ENCODE data around the gene LMO3. TPM values are rescaled to one million over a fixed set of nuclear protein-coding genes. Genes with fewer than 3 reads are reported as not detected.

LMO3 gene
- total and polyA plus RNA-seq, 2 donors (not counting 3 experiments of a cell fraction or from before 2014, with no cell fraction given): not detected

GRCh38 chr12:16553457-16553856 lies 52.5 kb downstream of the LMO3 start:
- no peak overlapping the region for H3K27ac ChIP-seq (ENCODE audit: insufficient read depth, low read depth, low read length)
- dilution Hi-C loops (cut with MboI; ENCODE audit: extremely low pct_ligation_motif_present, low sequenced_read_pairs): no loop called here
- no peaks in the 10 kb centered on the region for H3K9me1 ChIP-seq (replicated peaks; ENCODE audit: control insufficient read depth, extremely low read depth, insufficient read depth, low read length)
- H4K20me1 ChIP-seq (replicated peaks; ENCODE audit: control insufficient read depth, extremely low read depth, insufficient read depth, low read length): no peaks in the 10 kb centered on the region
- DNase-seq (ENCODE audit: low read depth, low spot score) (no peak), FAIRE-seq (no peak)
- H3K4me3 ChIP-seq (replicated peaks in 1 of 3; ENCODE audit: insufficient read depth in 1 of 3, low read depth in 1 of 3, low read length in 3 of 3): no peak overlapping the region
- no TSS peak for BruUV-seq (replicated peaks)
- H3K9me3 ChIP-seq (replicated peaks; ENCODE audit: control insufficient read depth, insufficient read depth, low read length): no peaks in the 10 kb centered on the region
- H3K36me3 ChIP-seq (ENCODE audit: control insufficient read depth in 2 of 2, extremely low read depth in 1 of 2, insufficient read depth in 2 of 2, low read length in 2 of 2): no peaks in the 10 kb centered on the region
- no peak overlapping the region for H2AFZ ChIP-seq (ENCODE audit: low read depth, low read length)
- no peaks in the 10 kb centered on the region for H3K79me2 ChIP-seq (ENCODE audit: control insufficient read depth, insufficient read depth, low read length)
- intact Hi-C loops (cut with micrococcal nuclease): no loop called here
- no peak overlapping the region for H3K4me2 ChIP-seq (ENCODE audit: insufficient read depth, low read length)
- ChIA-PET POLR2A (no interaction called here), CTCF (no interaction called here)
- TF ChIP-seq MYC (IDR thresholded peaks at IDR 0.05; ENCODE audit: low read depth, low read length): no peak
- no peak for TF ChIP-seq POLR2AphosphoS5 (IDR thresholded peaks at IDR 0.05; ENCODE audit: insufficient read depth, low read depth, low read length)
- TF ChIP-seq GATA2 (IDR thresholded peaks at IDR 0.05; ENCODE audit: insufficient read depth, insufficient read length, low read depth, low read length): no peak
- TF ChIP-seq JUN (IDR thresholded peaks at IDR 0.05; ENCODE audit: borderline replicate concordance, insufficient read depth, insufficient read length, low read depth): no peak
- H3K4me1 ChIP-seq (ENCODE audit: control insufficient read depth, extremely low read depth, insufficient read depth, low read length): no peaks in the 10 kb centered on the region
- no peak overlapping the region for H3K9ac ChIP-seq (replicated peaks; ENCODE audit: extremely low read depth, insufficient read depth, low read length)
- no peaks in the 10 kb centered on the region for H3K27me3 ChIP-seq (ENCODE audit: control insufficient read depth in 2 of 2, insufficient read depth in 2 of 2, low read length in 2 of 2)

GRCh38 chr12:16552301-16552700 lies 53.7 kb downstream of the LMO3 start:
- Histone ChIP-seq H3K9me3 (replicated peaks; ENCODE audit: control insufficient read depth, insufficient read depth, low read length) (no peaks in the 10 kb centered on the region), H3K36me3 (ENCODE audit: control insufficient read depth in 2 of 2, extremely low read depth in 1 of 2, insufficient read depth in 2 of 2, low read length in 2 of 2) (no peaks in the 10 kb centered on the region), H3K27ac (ENCODE audit: insufficient read depth, low read depth, low read length) (no peak overlapping the region), H4K20me1 (replicated peaks; ENCODE audit: control insufficient read depth, extremely low read depth, insufficient read depth, low read length) (no peaks in the 10 kb centered on the region), H3K4me1 (ENCODE audit: control insufficient read depth, extremely low read depth, insufficient read depth, low read length) (no peaks in the 10 kb centered on the region), H2AFZ (ENCODE audit: low read depth, low read length) (no peak overlapping the region), H3K4me2 (ENCODE audit: insufficient read depth, low read length) (no peak overlapping the region), H3K9ac (replicated peaks; ENCODE audit: extremely low read depth, insufficient read depth, low read length) (no peak overlapping the region), H3K27me3 (ENCODE audit: control insufficient read depth in 2 of 2, insufficient read depth in 2 of 2, low read length in 2 of 2) (no peaks in the 10 kb centered on the region), H3K9me1 (replicated peaks; ENCODE audit: control insufficient read depth, extremely low read depth, insufficient read depth, low read length) (no peaks in the 10 kb centered on the region), H3K4me3 (replicated peaks in 1 of 3; ENCODE audit: insufficient read depth in 1 of 3, low read depth in 1 of 3, low read length in 3 of 3) (no peak overlapping the region), H3K79me2 (ENCODE audit: control insufficient read depth, insufficient read depth, low read length) (no peaks in the 10 kb centered on the region)
- no peak for TF ChIP-seq EZH2 (IDR thresholded peaks at IDR 0.05; ENCODE audit: borderline replicate concordance, low read depth, low read length, severe bottlenecking)
- no peak for TF ChIP-seq POLR2AphosphoS5 (IDR thresholded peaks at IDR 0.05; ENCODE audit: insufficient read depth, low read depth, low read length)
- TF ChIP-seq GATA2 (IDR thresholded peaks at IDR 0.05; ENCODE audit: insufficient read depth, insufficient read length, low read depth, low read length): no peak
- FAIRE-seq (no peak), DNase-seq (ENCODE audit: low read depth, low spot score) (no peak)
- intact Hi-C loops (cut with micrococcal nuclease) (no loop called here), dilution Hi-C loops (cut with MboI; ENCODE audit: extremely low pct_ligation_motif_present, low sequenced_read_pairs) (no loop called here)
- CTCF ChIA-PET: no interaction called here
- POLR2A ChIA-PET: no interaction called here
- no TSS peak for BruUV-seq (replicated peaks)

Measured in endothelial cell of umbilical vein (primary cell).